ENCODE data around the gene CES4A. TPM values are rescaled to one million over a fixed set of nuclear protein-coding genes. Genes with fewer than 3 reads are reported as not detected.

The CES4A gene
- polyA plus RNA-seq, 1 of the 3 experiments (the other 2 are of a cell fraction) = 7.3 TPM

DNA sequence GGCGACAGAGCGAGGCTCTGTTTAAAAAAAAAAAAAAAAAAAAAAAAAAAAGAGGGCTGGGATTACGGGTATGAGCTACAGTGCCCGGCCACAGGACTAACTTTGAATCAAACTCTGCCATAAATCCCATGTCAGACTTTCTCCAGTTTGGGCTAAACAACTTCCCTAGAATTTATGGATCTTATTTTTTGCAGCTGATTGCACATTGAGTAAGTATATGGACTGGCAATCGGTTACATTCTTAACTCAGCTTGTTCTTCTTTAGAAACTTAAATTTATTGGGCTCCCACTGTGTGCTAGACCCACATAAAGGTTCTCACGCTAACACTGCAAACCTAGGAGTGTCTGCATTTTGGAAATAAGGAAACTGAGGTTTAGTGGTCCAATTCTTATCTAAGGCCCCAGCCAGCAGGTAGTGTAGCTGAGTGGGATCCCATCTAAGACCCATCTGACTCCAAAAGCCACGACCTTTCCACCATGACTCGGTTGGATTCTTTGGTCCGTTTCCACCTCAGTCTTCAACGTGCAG lies 39.8 kb downstream of the CES4A start:
- Histone ChIP-seq H4K20me1 (ENCODE audit: insufficient read depth) (peaks cover 33% of the 10 kb centered on the region), H3K9me2 (no peaks in the 10 kb centered on the region), H3K79me2 (ENCODE audit: insufficient read depth) (peaks cover 48% of the 10 kb centered on the region), H3K4me3 (ENCODE audit: low read depth in 2 of 2, low read length in 1 of 2) (peak overlapping the region; percentile 53 to 71), H3K36me3 (replicated peaks in 1 of 2; ENCODE audit: control insufficient read depth in 1 of 2, insufficient read depth in 2 of 2, low read length in 1 of 2) (peaks cover 5 to 24% of the 10 kb centered on the region in 2 experiments), H3K27me3 (ENCODE audit: insufficient read depth) (no peaks in the 10 kb centered on the region), H3K9ac (peak overlapping the region; percentile 86), H3K4me1 (ENCODE audit: control insufficient read depth in 1 of 2, insufficient read depth in 2 of 2, low read depth in 1 of 2, low read length in 1 of 2) (peaks cover 14 to 31% of the 10 kb centered on the region in 2 experiments; a peak in 3 of 4 replicates), H2AFZ (ENCODE audit: low read depth) (peak overlapping the region; percentile 96), H3K9me3 (no peaks in the 10 kb centered on the region), H3K27ac (ENCODE audit: low read depth in 2 of 2, low read length in 1 of 2) (peak overlapping the region; percentile 87 to 91), H3K4me2 (peak overlapping the region; percentile 98), H3F3A (replicated peaks; ENCODE audit: insufficient read depth) (peaks cover 6% of the 10 kb centered on the region)
- TF ChIP-seq RCOR1 (IDR thresholded peaks at IDR 0.05; ENCODE audit: low read length) = no peak
- no peak for TF ChIP-seq MXI1 (IDR thresholded peaks at IDR 0.05; ENCODE audit: low read depth, low read length)
- no peak for TF ChIP-seq YY1 (IDR thresholded peaks at IDR 0.05; ENCODE audit: low read depth)
- no peak for TF ChIP-seq JUND (IDR thresholded peaks at IDR 0.05)
- no peak for TF ChIP-seq SMC3 (IDR thresholded peaks at IDR 0.05; ENCODE audit: low read depth, low read length)
- no peak for TF ChIP-seq SIN3A (IDR thresholded peaks at IDR 0.05; ENCODE audit: borderline replicate concordance, low read depth, low read length)
- no peak for TF ChIP-seq EP300 (IDR thresholded peaks at IDR 0.05; ENCODE audit: borderline replicate concordance in 1 of 2, low read depth in 1 of 2, low read length in 1 of 2)
- no peak for TF ChIP-seq POLR2AphosphoS5 (IDR thresholded peaks at IDR 0.05; ENCODE audit: low read depth, low read length)
- no peak for TF ChIP-seq TAF1 (IDR thresholded peaks at IDR 0.05; ENCODE audit: borderline replicate concordance, low read depth, low read length)
- TF ChIP-seq RFX5 (IDR thresholded peaks at IDR 0.05; ENCODE audit: low read length) = no peak
- no peak for TF ChIP-seq TCF12 (IDR thresholded peaks at IDR 0.05)
- TF ChIP-seq, protein P1, sequence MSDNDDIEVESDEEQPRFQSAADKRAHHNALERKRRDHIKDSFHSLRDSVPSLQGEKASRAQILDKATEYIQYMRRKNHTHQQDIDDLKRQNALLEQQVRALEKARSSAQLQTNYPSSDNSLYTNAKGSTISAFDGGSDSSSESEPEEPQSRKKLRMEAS (IDR thresholded peaks at IDR 0.05; ENCODE audit: low read depth) = no peak
- TF ChIP-seq, protein P2, sequence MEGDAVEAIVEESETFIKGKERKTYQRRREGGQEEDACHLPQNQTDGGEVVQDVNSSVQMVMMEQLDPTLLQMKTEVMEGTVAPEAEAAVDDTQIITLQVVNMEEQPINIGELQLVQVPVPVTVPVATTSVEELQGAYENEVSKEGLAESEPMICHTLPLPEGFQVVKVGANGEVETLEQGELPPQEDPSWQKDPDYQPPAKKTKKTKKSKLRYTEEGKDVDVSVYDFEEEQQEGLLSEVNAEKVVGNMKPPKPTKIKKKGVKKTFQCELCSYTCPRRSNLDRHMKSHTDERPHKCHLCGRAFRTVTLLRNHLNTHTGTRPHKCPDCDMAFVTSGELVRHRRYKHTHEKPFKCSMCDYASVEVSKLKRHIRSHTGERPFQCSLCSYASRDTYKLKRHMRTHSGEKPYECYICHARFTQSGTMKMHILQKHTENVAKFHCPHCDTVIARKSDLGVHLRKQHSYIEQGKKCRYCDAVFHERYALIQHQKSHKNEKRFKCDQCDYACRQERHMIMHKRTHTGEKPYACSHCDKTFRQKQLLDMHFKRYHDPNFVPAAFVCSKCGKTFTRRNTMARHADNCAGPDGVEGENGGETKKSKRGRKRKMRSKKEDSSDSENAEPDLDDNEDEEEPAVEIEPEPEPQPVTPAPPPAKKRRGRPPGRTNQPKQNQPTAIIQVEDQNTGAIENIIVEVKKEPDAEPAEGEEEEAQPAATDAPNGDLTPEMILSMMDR (IDR thresholded peaks at IDR 0.05) = no peak
- no peak for TF ChIP-seq FOXM1 (IDR thresholded peaks at IDR 0.05; ENCODE audit: low read depth)
- no peak for TF ChIP-seq GABPA (IDR thresholded peaks at IDR 0.05; ENCODE audit: low read depth)
- ChIA-PET CTCF (interaction anchor here (0.5 to 23.0 kb wide), 7 partner anchors 10 to 372 kb away, joined by 3 to 470 read pairs (median 3); partner anchors contain the start of genes B3GNT9, FBXL8 and TRADD), POLR2A (interaction anchor here (0.6 to 1.0 kb wide), 2 partner anchors 76 to 122 kb away, joined by 3 to 5 read pairs; partner anchors contain the start of gene B3GNT9)
- 63% methylated on average over 10 of the region's 10 CpGs for WGBS (ENCODE audit: low lambda C conversion rate)
- DNase-seq = no peak

DNA sequence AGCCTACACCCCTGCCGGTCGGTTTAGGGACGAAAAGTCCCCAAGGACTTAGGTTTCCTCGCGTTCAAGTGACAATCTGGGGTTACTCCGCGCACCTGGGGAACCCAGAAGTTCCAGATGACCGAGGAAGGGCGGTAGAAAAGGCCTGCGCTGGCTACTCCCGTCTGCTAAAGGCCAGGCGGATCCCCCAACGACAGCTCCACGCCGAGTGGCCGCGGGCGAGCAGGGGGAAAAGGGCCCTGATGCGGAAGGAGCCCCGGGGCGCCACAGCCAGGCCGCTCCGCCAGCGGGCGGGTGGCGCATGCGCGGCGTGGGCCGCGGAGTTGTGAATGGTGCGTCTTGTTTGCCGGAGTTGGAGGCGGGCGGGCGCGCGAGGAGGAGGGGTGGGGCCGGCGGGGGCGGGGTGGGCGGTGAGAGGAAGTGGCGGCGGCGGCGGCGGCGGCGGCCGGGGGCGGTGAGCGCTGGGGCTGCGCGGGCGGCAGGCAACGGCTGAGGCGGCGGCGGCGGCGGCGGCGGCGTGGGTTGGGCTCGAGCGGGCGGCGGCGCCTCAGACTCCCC lies 40.4 kb downstream of the CES4A start, which contains the start of gene CBFB:
CBFB (plus strand) TSS at position 454 of the 558 bp plus-strand sequence. CDS start 259 bp downstream, outside the sequence.
- peak within 1 kb of the TSS; percentile 96 for H2AFZ ChIP-seq (ENCODE audit: low read depth)
- peaks cover 5 to 24% of the 10 kb centered on the region in 2 experiments for H3K36me3 ChIP-seq (replicated peaks in 1 of 2; ENCODE audit: control insufficient read depth in 1 of 2, insufficient read depth in 2 of 2, low read length in 1 of 2)
- 5% methylated on average over 31 of the region's 69 CpGs for WGBS (ENCODE audit: low lambda C conversion rate)
- CTCF ChIA-PET = interaction anchor here (0.7 to 23.0 kb wide), 8 partner anchors 11 to 128 kb away, joined by 3 to 470 read pairs (median 11); partner anchors contain the start of genes B3GNT9, FBXL8 and TRADD
- peak within 1 kb of the TSS; percentile 94 for H3K9ac ChIP-seq
- peak within 1 kb of the TSS; percentile 78 to 81 for H3K4me3 ChIP-seq (ENCODE audit: low read depth in 2 of 2, low read length in 1 of 2)
- peaks cover 38% of the 10 kb centered on the region for H4K20me1 ChIP-seq (ENCODE audit: insufficient read depth)
- H3K4me1 ChIP-seq (ENCODE audit: control insufficient read depth in 1 of 2, insufficient read depth in 2 of 2, low read depth in 1 of 2, low read length in 1 of 2) = peaks cover 14 to 31% of the 10 kb centered on the region in 2 experiments; a peak in 3 of 4 replicates
- H3K27me3 ChIP-seq (ENCODE audit: insufficient read depth) = no peaks in the 10 kb centered on the region
- no peaks in the 10 kb centered on the region for H3K9me2 ChIP-seq
- DNase-seq = peak; percentile 99
- peaks cover 6% of the 10 kb centered on the region for H3F3A ChIP-seq (replicated peaks; ENCODE audit: insufficient read depth)
- peak within 1 kb of the TSS; percentile 87 to 91 for H3K27ac ChIP-seq (ENCODE audit: low read depth in 2 of 2, low read length in 1 of 2)
- no peaks in the 10 kb centered on the region for H3K9me3 ChIP-seq
- H3K4me2 ChIP-seq = peak within 1 kb of the TSS; percentile 98
- POLR2A ChIA-PET = interaction anchor here (0.6 to 1.4 kb wide), 3 partner anchors 11 to 122 kb away, joined by 3 to 5 read pairs (median 5); partner anchors contain the start of gene B3GNT9
- peaks cover 53% of the 10 kb centered on the region for H3K79me2 ChIP-seq (ENCODE audit: insufficient read depth)
- TF ChIP-seq TAF1 (IDR thresholded peaks at IDR 0.05; ENCODE audit: borderline replicate concordance, low read depth, low read length) = peak; percentile 75
- TF ChIP-seq, protein P3, sequence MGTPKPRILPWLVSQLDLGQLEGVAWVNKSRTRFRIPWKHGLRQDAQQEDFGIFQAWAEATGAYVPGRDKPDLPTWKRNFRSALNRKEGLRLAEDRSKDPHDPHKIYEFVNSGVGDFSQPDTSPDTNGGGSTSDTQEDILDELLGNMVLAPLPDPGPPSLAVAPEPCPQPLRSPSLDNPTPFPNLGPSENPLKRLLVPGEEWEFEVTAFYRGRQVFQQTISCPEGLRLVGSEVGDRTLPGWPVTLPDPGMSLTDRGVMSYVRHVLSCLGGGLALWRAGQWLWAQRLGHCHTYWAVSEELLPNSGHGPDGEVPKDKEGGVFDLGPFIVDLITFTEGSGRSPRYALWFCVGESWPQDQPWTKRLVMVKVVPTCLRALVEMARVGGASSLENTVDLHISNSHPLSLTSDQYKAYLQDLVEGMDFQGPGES (IDR thresholded peaks at IDR 0.05; ENCODE audit: low read depth, low read length) = no peak
- TF ChIP-seq TEAD4 (IDR thresholded peaks at IDR 0.05; ENCODE audit: borderline replicate concordance, insufficient read depth) = no peak
- TF ChIP-seq, protein P4, sequence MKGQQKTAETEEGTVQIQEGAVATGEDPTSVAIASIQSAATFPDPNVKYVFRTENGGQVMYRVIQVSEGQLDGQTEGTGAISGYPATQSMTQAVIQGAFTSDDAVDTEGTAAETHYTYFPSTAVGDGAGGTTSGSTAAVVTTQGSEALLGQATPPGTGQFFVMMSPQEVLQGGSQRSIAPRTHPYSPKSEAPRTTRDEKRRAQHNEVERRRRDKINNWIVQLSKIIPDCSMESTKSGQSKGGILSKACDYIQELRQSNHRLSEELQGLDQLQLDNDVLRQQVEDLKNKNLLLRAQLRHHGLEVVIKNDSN (IDR thresholded peaks at IDR 0.05; ENCODE audit: borderline replicate concordance, low read depth) = no peak
- TF ChIP-seq EP300 (IDR thresholded peaks at IDR 0.05; ENCODE audit: borderline replicate concordance in 1 of 2, low read depth in 1 of 2, low read length in 1 of 2) = no peak
- no peak for TF ChIP-seq FOXJ3 (CRISPR knock-in tag; IDR thresholded peaks at IDR 0.05)
- no peak for TF ChIP-seq MEF2A (IDR thresholded peaks at IDR 0.05; ENCODE audit: borderline replicate concordance, low read depth)
- TF ChIP-seq SIN3A (IDR thresholded peaks at IDR 0.05; ENCODE audit: borderline replicate concordance, low read depth, low read length) = no peak; the same call in 1 of the 2 replicates
- TF ChIP-seq JUND (IDR thresholded peaks at IDR 0.05) = no peak
- TF ChIP-seq RXRA (IDR thresholded peaks at IDR 0.05; ENCODE audit: borderline replicate concordance, low read depth) = no peak
- TF ChIP-seq GATA2 (CRISPR knock-in tag; IDR thresholded peaks at IDR 0.05) = no peak
- peak; percentile 89 for TF ChIP-seq NRF1 (IDR thresholded peaks at IDR 0.05; ENCODE audit: low read depth, low read length)
